MG63 (cell line): Measurements from ENCODE around the gene RBM39. TPM values are rescaled to one million over a fixed set of nuclear protein-coding genes. Genes with fewer than 3 reads are reported as not detected.
"Not testable (repeated sequence)": the region's sequence is repeated elsewhere in the genome, so short reads cannot be mapped to it uniquely, and the experiment has no call there.

Experiments
- DNase-seq: peaks from one replicate; pipeline ENCODE4 v3.0.0-alpha.2; 2020
- H3K27me3 ChIP-seq: fragments of 250-450 bp; sonication (Bioruptor Pico); 2 replicates; pipeline ENCODE4 v1.5.1; 2020; ENCODE audit warnings: mild to moderate bottlenecking, moderate library complexity
- H3K36me3 ChIP-seq: fragments of 250-450 bp; sonication (Bioruptor Pico); 2 replicates; pipeline ENCODE4 v1.5.1; 2020; ENCODE audit warnings: mild to moderate bottlenecking, moderate library complexity
- H3K4me3 ChIP-seq: fragments of 250-450 bp; sonication (Bioruptor Pico); 2 replicates; pipeline ENCODE4 v1.5.1; 2020; ENCODE audit warnings: mild to moderate bottlenecking, moderate library complexity
- H3K9me3 ChIP-seq: fragments of 250-450 bp; sonication (Bioruptor Pico); 2 replicates; pipeline ENCODE4 v1.5.1; 2020; ENCODE audit warnings: mild to moderate bottlenecking, moderate library complexity
- total RNA-seq: library from RNA; depleted of rRNA; stranded (reverse); fragments of >200 nt; shearing (Covaris generic); gene quantifications from 2 replicates; pipeline ENCODE4 v1.2.3, GENCODE V29; 2014; ENCODE audit warnings: low replicate concordance; rRNA removed

The RBM39 gene
- total RNA-seq = 273 and 328 TPM in 2 replicates

DNA sequence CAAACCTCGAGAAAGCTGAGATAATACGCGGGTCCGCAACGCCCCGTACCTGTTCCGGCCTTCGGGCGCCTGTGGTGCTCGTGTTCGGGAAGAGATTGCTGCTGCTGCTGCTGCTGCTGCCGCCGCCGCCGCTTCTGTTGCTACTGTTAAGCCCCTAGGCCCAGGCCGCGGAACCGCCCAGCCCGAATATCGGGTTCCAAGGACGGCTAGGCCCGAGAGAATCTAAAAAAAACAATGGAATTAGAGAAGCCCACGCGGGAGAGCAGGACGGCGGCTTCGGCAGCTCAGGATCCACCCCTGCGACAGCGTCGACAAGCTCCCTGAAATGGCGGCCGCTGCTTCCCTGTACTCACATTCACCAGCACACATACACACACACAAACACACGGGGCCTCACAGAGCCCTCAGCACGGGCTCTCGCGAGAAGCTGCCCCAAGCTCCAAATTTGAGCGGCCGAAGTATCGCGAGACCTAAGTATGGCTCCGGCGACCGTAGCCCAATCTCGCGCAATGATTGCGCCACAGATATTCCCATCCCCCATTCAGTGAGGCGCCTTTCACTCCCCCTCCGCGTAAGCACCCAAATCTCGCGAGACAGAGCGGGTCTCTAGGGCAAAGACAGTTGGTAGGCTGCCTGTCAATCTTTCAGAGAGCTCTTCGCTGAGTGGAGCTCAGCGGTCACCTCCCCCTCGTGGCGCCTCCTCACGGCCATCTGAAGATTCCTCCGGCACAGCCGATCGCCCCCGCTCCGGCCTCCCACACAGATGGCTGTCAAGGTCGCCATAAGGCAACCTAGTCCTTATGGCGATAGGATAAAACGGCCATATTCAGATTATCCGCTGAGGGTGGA, at the start of gene RBM39:
RBM39 (minus strand) TSS at position 369 of the 849 bp plus-strand sequence. CDS start 1,386 bp downstream, outside the sequence.
- no peaks in the 10 kb centered on the region for H3K27me3 ChIP-seq
- peak; percentile 100 for DNase-seq
- no peaks in the 10 kb centered on the region for H3K9me3 ChIP-seq
- H3K36me3 ChIP-seq = peaks cover 47% of the 10 kb centered on the region
- H3K4me3 ChIP-seq = peak within 1 kb of the TSS; percentile 99

DNA sequence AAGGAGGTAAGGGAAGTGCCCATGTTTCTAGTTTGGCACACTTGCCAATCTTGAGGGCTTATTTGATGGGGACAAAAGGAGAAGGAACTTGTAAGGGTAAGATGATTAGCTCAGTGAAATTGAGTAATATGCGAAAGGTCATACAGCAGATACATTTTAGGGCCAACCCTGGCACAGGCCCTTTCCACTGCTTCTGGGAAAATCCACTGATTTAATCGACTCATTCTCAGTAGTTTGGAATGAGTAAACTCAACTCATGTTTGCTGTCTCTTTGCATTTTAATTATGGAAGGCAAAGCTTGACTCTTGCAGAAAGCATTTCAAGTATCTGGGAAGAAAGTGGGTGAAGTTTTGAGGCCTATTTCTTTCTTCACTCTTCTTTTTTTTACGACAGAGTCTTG, 49.8 kb upstream of the RBM39 start:
- Histone ChIP-seq H3K27me3 (no peaks in the 10 kb centered on the region), H3K9me3 (no peaks in the 10 kb centered on the region), H3K36me3 (peaks cover 41% of the 10 kb centered on the region), H3K4me3 (no peak overlapping the region)
- DNase-seq = peak; percentile 85

DNA sequence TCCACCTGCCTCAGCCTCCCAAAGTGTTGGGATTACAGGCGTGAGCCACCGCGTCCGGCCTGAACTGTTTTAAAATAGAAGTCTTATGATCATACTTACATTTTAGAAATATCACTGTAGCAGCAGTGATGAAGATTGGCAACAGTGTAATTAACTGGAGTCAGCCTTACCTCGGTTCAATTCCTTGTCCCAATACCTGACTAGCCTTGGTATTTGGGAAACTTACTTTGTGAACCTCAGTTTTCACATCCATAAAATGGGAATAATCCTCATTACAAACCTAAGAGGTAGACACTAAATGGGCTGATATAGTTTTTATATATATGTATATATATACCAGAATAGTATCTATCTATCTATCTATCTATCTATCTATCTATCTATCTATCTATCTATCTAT, 49.0 kb upstream of the RBM39 start:
- DNase-seq = no peak

DNA sequence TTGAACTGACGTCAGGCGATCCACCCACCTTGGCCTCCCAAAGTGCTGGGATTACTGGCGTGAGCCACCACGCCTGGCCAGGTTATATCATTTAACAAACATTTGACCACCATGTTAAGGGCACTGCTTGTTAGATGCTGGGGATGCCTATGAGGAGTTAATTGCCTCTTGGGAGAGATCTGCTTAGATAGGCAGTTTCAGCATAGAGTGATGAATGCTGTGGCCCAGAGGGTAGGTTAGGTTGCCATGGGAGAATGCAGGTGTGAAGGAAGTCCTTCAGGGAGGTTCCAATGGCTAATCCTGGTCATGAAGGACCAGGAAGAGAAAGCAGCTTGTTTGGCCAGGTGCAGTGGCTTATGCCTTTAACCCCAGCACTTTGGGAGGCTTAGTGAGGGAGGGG, 46.7 kb upstream of the RBM39 start:
- Histone ChIP-seq H3K27me3 (no peaks in the 10 kb centered on the region), H3K4me3 (no peak overlapping the region), H3K36me3 (peaks cover 59% of the 10 kb centered on the region), H3K9me3 (no peaks in the 10 kb centered on the region)
- DNase-seq = no peak

More for the DNA sequence above, 49.0 kb upstream of the RBM39 start:
- no peak overlapping the region for H3K4me3 ChIP-seq
- peaks cover 48% of the 10 kb centered on the region for H3K36me3 ChIP-seq
- H3K27me3 ChIP-seq = no peaks in the 10 kb centered on the region
- H3K9me3 ChIP-seq = no peaks in the 10 kb centered on the region

DNA sequence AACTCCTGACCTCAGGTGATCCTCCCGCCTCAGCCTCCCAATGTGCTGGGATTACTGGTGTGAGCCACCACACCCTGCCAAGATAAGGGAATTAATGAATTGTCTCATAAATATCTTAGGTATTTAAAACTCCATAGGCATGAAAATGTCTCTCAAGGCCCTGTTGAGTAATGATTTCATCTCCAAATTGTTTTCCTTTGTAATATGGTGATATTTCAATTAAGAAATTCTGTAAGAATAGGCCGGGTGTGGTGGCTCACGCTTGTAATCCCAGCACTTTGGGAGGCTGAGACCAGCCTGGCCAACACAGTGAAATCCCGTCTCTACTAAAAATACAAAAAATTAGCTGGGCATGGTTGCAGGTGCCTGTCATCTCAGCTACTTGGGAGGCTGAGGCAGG, 43.5 kb upstream of the RBM39 start:
- not testable (repeated sequence) for H3K9me3 ChIP-seq, DNase-seq, H3K27me3 ChIP-seq, H3K4me3 ChIP-seq
- H3K36me3 ChIP-seq = peaks cover 69% of the 10 kb centered on the region

DNA sequence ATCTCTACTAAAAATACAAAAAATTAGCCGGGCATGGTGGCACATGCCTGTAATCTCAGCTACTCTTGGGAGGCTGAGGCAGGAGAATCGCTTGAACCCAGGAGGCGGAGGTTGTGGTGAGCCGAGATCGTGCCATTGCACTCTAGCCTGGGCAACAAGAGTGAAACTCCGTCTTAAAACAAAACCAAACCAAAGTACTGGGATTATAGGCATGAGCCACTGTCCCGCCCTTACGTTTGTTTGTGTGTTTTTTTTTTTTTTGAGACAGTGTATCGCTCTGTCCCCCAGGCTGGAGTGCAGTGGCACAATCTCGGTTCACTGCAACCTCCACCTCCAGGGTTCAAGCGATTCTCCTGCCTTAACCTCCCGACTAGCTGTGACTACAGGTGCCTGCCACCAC, 41.8 kb upstream of the RBM39 start:
- H3K27me3 ChIP-seq, DNase-seq, H3K4me3 ChIP-seq, H3K9me3 ChIP-seq: not testable (repeated sequence)
- H3K36me3 ChIP-seq = peaks cover 70% of the 10 kb centered on the region

DNA sequence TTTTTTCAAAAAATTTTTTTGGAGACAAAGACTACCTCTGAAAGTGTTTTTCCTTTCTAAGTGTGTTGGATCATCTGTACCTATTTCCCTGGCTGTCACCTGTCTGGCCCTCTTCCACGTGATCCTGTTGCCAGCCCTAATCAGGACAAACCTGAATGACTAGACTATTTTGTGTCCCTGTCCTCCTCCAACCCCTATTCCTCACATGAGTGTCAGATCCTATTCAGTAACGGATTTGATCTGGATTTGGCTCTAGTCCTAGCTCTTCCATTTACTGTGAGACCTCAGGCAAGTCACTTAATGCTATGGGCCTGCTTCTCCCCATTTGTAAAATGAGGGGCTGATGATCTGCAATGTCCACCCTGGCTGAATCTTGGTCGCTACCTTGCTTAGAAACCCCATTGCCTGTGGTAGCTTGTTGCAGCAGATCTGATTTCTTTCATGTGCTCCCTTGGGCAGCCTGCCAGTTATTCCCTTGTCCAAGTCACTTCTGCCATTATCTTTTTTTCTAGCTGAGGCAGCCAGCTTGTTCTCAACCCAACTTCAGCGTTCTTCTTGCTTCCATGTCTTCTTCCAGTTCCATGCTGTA, 34.5 kb upstream of the RBM39 start:
- Histone ChIP-seq H3K36me3 (peaks cover 56% of the 10 kb centered on the region), H3K9me3 (no peaks in the 10 kb centered on the region), H3K4me3 (no peak overlapping the region), H3K27me3 (no peaks in the 10 kb centered on the region)
- no peak for DNase-seq

DNA sequence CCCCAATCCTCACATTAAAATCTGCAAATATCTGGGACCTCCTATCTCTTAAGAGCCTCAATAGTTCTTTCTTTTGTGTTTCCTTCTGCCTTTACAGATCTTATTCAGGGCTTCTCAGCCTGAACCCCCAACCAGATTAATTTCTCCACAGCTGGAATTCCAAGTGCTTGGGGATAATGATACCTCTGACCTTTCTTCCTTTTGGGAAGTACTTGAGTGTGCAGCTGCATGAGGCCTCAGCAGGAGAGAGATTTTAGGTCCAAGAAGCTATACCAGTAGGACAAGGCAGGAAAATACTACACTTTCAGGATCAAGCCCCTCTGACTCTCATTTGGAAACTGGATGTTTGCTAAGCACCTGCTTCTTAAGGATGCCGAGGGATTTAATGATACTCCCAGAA, 32.3 kb upstream of the RBM39 start:
- Histone ChIP-seq H3K4me3 (no peak overlapping the region), H3K9me3 (no peaks in the 10 kb centered on the region), H3K36me3 (peaks cover 44% of the 10 kb centered on the region), H3K27me3 (no peaks in the 10 kb centered on the region)
- DNase-seq = no peak

DNA sequence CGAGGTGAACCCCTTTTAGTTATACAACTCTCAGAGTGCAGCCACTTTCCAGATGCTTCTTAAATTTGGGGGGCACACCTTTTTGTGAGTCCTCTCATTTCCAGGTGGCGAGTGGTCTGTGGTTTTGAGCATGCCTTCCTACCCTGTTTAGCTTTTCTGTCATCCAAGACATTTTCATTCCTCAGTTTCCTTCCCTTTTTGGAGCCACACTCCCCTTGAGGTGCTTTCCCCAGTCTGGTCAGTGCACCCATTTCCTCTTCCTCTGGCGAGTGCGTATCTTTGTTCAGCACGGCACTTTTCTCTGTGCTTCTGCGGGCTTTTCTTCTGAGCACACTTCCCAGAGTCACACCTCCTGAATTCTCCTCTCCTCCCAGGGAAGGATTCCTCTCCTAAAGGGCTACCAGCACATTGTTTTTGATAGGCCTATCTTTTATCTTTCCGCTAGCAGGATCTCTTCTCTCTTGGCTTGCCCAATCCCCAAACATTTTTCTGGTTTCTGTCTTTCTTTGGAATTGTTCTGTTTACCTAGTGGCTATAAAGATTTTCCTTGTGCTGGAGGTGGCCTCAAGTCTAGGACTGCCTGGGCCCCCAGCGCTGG, 31.2 kb upstream of the RBM39 start:
- H3K4me3 ChIP-seq = peak overlapping the region; percentile 70
- DNase-seq = no peak
- H3K36me3 ChIP-seq = peaks cover 34% of the 10 kb centered on the region
- no peaks in the 10 kb centered on the region for H3K9me3 ChIP-seq
- no peaks in the 10 kb centered on the region for H3K27me3 ChIP-seq

DNA sequence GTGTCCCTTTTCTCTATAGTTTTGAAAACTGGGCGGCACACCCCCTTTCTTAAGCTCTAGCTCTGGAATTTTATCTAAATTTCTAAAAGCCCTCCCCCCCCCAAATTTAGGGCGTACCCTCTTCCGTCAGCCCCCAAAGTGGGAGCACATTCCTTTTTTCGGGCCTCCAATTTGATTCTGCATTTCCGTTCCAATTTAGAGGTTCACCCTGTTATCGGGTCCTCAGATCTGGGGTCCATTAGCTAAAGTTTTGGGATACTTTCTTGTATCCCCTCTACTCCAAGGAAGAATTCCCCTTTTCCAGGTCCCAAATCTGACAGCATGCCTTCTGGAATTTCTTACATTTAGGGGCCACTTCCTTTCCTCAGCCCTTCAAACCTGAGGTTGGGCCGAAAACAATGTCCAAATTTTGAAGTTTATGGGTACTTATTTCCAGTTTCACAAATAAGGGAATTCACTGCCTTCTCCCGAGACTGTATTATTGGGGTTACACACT, 30.6 kb upstream of the RBM39 start:
- Histone ChIP-seq H3K4me3 (peak overlapping the region; percentile 70), H3K36me3 (peaks cover 31% of the 10 kb centered on the region), H3K9me3 (no peaks in the 10 kb centered on the region), H3K27me3 (no peaks in the 10 kb centered on the region)
- DNase-seq = no peak

DNA sequence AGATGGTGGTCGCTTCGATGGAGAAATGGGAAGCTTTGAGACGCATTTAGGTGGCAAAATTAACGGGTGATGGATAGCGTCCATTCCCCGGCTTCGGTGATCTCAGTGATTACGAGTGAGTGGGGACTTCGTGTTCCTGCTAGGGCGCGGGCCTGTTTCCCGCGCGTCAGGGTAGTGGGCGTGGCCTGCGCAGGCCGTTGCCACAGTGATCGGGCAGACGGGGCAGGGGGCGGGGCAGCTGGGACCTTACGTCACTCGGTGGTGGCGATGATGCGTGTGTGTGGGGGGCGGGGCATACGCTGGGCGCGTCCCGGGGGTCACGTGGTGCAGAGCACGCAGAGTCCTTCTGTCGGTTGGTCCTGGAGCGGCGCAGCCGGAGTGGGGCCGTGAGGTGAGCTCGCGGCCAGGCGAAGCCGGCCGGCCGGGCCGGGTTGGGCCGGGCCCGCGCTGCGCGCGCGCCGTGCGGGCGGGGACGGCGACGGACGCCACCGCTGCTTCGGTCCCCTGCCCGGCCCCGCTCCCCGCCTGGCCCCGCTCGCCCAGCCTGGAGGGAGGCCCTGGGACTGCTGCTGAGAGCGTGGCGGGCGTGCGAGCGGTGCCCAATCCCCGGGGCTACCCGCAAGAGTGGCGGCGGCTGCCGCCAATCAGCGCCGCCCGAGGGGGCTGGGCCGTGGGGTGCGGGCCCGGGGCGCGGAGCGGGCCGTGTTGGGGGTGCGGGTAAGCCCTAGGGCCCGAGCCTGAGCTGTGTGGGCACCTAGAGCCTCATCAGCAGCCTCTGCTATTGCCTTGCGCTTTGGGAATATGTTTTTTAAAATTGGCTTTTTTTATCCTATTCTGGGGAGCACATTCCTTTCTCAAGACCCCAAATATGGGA, 29.9 kb upstream of the RBM39 start, which contains the start of gene PHF20:
PHF20 (plus strand) TSS at position 327 of the 874 bp plus-strand sequence. CDS start 29,508 bp downstream, outside the sequence.
- Histone ChIP-seq H3K36me3 (peaks cover 26% of the 10 kb centered on the region), H3K4me3 (peak within 1 kb of the TSS; percentile 70)
- peak; percentile 97 for DNase-seq

DNA sequence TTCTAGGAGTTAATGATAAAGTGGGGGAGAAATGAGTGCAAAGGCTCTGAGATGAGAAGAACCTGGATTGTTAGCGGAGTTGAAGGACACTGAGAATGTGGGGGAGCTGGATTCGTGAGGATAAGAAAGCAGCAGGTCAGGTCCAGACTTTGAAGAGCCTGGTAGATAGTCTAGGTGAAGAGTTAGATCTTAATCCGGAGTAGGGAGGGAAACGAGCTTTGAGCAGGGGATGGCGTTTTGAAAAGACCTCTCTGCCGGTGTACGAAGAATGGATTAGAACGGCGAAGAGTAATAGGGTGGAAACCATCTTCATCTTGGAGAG, 29.3 kb upstream of the RBM39 start:
- Histone ChIP-seq H3K4me3 (peak overlapping the region; percentile 70), H3K9me3 (no peaks in the 10 kb centered on the region), H3K27me3 (no peaks in the 10 kb centered on the region), H3K36me3 (peaks cover 20% of the 10 kb centered on the region)
- DNase-seq = no peak

More for the DNA sequence above, 29.9 kb upstream of the RBM39 start, which contains the start of gene PHF20:
- Histone ChIP-seq H3K9me3 (no peaks in the 10 kb centered on the region), H3K27me3 (no peaks in the 10 kb centered on the region)

DNA sequence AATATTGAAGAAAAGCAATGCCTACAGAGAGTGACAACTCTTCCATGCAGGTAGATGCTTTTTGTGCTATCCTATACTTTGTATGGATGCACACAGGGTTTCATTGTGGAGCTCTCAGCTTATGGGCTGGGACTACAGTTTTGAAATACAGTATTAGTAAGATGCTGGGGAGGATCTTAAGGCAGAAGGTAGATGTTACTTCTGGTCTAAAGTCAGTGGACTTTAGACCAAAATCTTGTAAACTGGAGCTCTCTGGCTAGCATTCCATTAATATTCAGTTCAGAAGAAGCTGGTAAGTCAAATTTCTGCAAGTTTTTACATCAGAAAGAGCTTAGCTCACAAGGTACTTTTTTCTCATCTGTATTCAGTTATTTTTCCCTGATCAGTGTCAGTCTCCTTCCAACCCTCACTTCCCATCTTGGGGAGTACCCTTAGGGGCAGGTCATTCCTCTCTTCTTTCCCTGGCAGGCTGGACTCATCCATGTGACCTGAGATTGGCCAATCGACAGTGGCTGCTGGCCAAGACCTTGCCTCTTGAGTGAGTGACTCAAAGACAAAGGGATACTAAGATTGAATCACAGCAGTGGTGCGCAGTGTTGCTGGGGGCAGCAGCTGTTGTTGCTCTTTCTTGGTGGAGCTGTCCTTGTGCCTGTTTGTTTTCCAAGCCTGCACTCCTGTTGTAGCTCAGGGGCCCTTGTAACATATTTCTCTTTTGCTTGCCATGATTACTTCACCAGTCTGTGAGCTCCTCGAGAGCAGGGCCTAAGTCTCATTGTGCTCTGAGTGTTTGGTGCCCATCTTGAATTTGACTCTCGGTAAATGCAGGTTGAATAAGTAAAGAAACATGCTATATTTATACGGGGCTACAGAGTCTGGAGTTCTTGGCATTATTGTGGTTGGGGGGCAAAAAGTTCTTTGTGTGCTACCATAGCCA, 26.9 kb upstream of the RBM39 start:
- Histone ChIP-seq H3K9me3 (no peaks in the 10 kb centered on the region), H3K36me3 (peaks cover 5% of the 10 kb centered on the region; the same call in 1 of the 2 replicates), H3K4me3 (no peak overlapping the region), H3K27me3 (no peaks in the 10 kb centered on the region)
- peak; percentile 99 for DNase-seq

DNA sequence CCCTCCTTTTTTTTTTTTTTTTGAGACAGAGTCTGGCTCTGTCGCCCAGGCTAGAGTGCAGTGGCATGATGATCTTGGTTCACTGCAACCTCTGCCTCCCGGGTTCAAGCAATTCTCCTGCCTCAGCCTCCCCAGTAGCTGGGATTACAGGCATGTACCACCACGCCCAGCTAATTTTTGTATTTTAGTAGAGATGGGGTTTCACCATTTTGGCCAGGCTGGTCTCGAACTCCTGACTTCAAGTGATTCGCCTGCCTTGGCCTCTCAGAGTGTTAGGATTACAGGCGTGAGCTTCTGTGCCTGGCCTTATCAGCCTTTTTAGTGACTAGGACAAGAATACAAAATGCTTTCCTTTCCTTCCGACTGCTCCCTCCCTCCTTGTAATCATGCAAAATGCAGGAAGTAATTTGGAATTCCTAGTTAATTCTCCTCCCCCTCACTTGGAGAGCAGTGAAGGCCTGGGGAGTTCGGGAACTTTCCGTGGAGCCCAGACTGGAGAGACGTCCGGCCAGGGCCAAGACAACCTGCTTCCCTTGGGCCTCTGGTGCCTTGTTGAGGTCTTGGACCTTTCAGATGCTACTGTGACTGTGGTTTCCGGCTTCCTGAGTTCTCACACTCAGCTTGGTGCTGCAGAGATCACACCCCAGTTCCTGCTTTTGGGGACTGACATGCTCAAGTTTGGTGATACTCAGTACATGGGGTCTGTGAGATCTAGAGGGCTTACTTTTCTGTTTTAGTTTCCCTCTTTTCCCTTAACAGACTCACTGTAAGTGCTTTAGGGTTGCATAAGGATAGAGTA, 25.8 kb upstream of the RBM39 start:
- H3K4me3 ChIP-seq = no peak overlapping the region
- no peaks in the 10 kb centered on the region for H3K27me3 ChIP-seq
- DNase-seq = no peak
- H3K36me3 ChIP-seq = peaks cover under 1% of the 10 kb centered on the region; the same call in 1 of the 2 replicates
- H3K9me3 ChIP-seq = no peaks in the 10 kb centered on the region

DNA sequence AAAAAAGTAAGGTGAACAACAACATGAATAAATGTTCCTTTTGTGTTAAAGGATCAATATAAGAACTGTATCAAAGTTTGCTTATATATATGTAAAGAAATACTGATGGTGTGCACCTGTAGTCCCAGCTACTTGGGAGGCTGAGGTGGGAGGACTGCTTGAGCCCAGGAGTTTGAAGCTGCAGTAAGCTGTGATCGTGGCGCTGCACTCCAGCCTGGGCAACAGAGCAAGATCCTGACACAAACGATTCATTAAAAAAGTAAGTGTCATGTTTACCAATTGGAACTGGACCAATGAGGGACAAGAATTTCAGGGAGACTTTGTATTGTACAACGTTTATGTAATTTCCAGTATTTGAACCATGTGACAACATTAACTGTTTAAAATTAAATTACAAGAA, 24.8 kb upstream of the RBM39 start:
- DNase-seq = no peak
- no peaks in the 10 kb centered on the region for H3K9me3 ChIP-seq

More for the DNA sequence above, 24.8 kb upstream of the RBM39 start:
- no peak overlapping the region for H3K4me3 ChIP-seq
- H3K27me3 ChIP-seq = no peaks in the 10 kb centered on the region
- no peaks in the 10 kb centered on the region for H3K36me3 ChIP-seq
